HepG2 (cell line): Measurements from ENCODE around the gene RARA. TPM values are rescaled to one million over a fixed set of nuclear protein-coding genes. Genes with fewer than 3 reads are reported as not detected.

Experiments
- ATAC-seq: fragments of 200-7000 bp; cut with Tn5 transposase; 3 replicates; pipeline ENCODE4 v1.9.1; 2020; ENCODE audit warnings: mild to moderate bottlenecking, moderate library complexity
- BruUV-seq: library from RNA; stranded (reverse); fragments of 400-500 nt; replicated peaks from 2 replicates; lab custom pipeline; 2021; lab: Mats Ljungman, UMichigan
- CTCF ChIA-PET: fragments of 300-600 bp; formaldehyde crosslinking; extraction: SDS; loops from one replicate; lab custom pipeline; 2021; ENCODE audit warnings: low total read pairs, inconsistent platforms, low intra/inter-chr PET ratio; lab: Yijun Ruan, JAX
- POLR2A ChIA-PET: fragments of 350-600 bp; sonication (Branson Sonifier 250); formaldehyde crosslinking; loops from one replicate; lab custom pipeline; 2020; ENCODE audit warnings: antibody characterized with exemption, inconsistent platforms; lab: Yijun Ruan, JAX
- DNase-seq: peaks from one replicate; pipeline ENCODE4 v3.0.0-alpha.2; 2015; ENCODE audit warnings: low spot score
- FAIRE-seq: peaks from 3 replicates; lab custom pipeline; 2011; peaks lifted over from hg19 to GRCh38; lab: Jason Lieb, UNC
- H2AFZ ChIP-seq: one replicate; pipeline ENCODE4 v1.6.1; 2011; ENCODE audit warnings: low read length, inconsistent platforms
- H3K27ac ChIP-seq: fragments of 300-600 bp; 3 replicates; pipeline ENCODE4 v1.8.0; 2011; ENCODE audit warnings: mixed run types, mild to moderate bottlenecking, mixed read lengths, low read length, inconsistent platforms; ENCODE audit not compliant: insufficient read depth; ENCODE audit errors: extremely low read length
- H3K27me3 ChIP-seq, 2 experiments: fragments of 200-600 bp in 1 of 2; 2 replicates in 1 of 2; 3 replicates in 1 of 2; pipeline versions ENCODE4 v1.6.0 to v1.8.0; 2011; ENCODE audit warnings: low read length in 2 of 2, mild to moderate bottlenecking in 2 of 2, moderate library complexity in 2 of 2, inconsistent platforms in 1 of 2; ENCODE audit not compliant: insufficient read depth in 2 of 2, control insufficient read depth in 1 of 2
- H3K36me3 ChIP-seq, 2 experiments: fragments of 200-600 bp in 1 of 2; replicated peaks in 1 of 2; 2 replicates in 1 of 2; 3 replicates in 1 of 2; pipeline versions ENCODE4 v1.5.1 to v1.8.0; 2011; ENCODE audit warnings: low read length in 2 of 2, inconsistent platforms in 1 of 2; ENCODE audit not compliant: insufficient read depth in 2 of 2, control insufficient read depth in 1 of 2
- H3K4me1 ChIP-seq: 2 replicates; pipeline ENCODE4 v1.5.1; 2012; ENCODE audit warnings: low read length, inconsistent platforms; ENCODE audit not compliant: insufficient read depth
- H3K4me2 ChIP-seq: 2 replicates; pipeline ENCODE4 v1.6.0; 2011; ENCODE audit warnings: low read depth, low read length, inconsistent platforms
- H3K4me3 ChIP-seq, 3 experiments: fragments of 200-600 bp in 1 of 3; sonication (generic), shearing (Covaris generic) in 1 of 3; replicated peaks in 1 of 3; 2 replicates each; pipeline ENCODE4 v1.5.1; 2011 to 2016; ENCODE audit warnings: low read length in 3 of 3, inconsistent platforms in 2 of 3, low read depth in 2 of 3, mild to moderate bottlenecking in 2 of 3, control low read depth in 1 of 3, mixed read lengths in 1 of 3; ENCODE audit not compliant: insufficient read depth in 1 of 3
- H3K79me2 ChIP-seq: one replicate; pipeline ENCODE4 v1.6.1; 2011; ENCODE audit warnings: low read length, inconsistent platforms; ENCODE audit not compliant: insufficient read depth
- H3K9ac ChIP-seq: 2 replicates; pipeline ENCODE4 v1.6.0; 2011; ENCODE audit warnings: mild to moderate bottlenecking, low read depth, low read length, inconsistent platforms; ENCODE audit not compliant: insufficient read depth
- H3K9me3 ChIP-seq: 2 replicates; pipeline ENCODE4 v1.5.1; 2012; ENCODE audit warnings: mild to moderate bottlenecking, low read length
- H4K20me1 ChIP-seq: 2 replicates; pipeline ENCODE4 v1.6.0; 2011; ENCODE audit warnings: inconsistent platforms, mild to moderate bottlenecking, low read length, moderate library complexity; ENCODE audit not compliant: insufficient read depth
- FOXO1 ChIP-seq: sonication (generic); formaldehyde crosslinking; IDR thresholded peaks from 2 replicates; pipeline ENCODE4 v1.4.0; 2020; ENCODE audit warnings: missing genetic modification reagents
- GABPA ChIP-seq, 2 experiments: IDR thresholded peaks; 2 replicates each; pipeline ENCODE4 v1.6.1; 2011 to 2016; ENCODE audit warnings: low read depth in 2 of 2, low read length in 1 of 2, missing biosample characterization in 1 of 2, missing genetic modification characterization in 1 of 2
- GZF1 ChIP-seq: sonication (generic); formaldehyde crosslinking; IDR thresholded peaks from 2 replicates; pipeline ENCODE4 v1.5.1; 2020; ENCODE audit warnings: mild to moderate bottlenecking, missing genetic modification reagents
- KLF9 ChIP-seq: IDR thresholded peaks from 2 replicates; pipeline ENCODE4 v1.6.1; 2016; ENCODE audit warnings: low read depth
- MTERF4 ChIP-seq: sonication (generic); formaldehyde crosslinking; IDR thresholded peaks from 2 replicates; pipeline ENCODE4 v1.8.0; 2023; ENCODE audit warnings: mild to moderate bottlenecking, missing genetic modification reagents
- THAP7 ChIP-seq: sonication (generic); formaldehyde crosslinking; IDR thresholded peaks from 2 replicates; pipeline ENCODE4 v1.8.1; 2023; ENCODE audit warnings: mild to moderate bottlenecking, missing genetic modification reagents
- ZNF317 ChIP-seq: sonication (generic); formaldehyde crosslinking; IDR thresholded peaks from 2 replicates; pipeline ENCODE4 v1.5.0; 2020; ENCODE audit warnings: mild to moderate bottlenecking, missing genetic modification reagents
- ZNF326 ChIP-seq: sonication (generic); formaldehyde crosslinking; IDR thresholded peaks from 2 replicates; pipeline ENCODE4 v1.4.0; 2020; ENCODE audit warnings: missing genetic modification reagents, borderline replicate concordance
- ZNF670 ChIP-seq: sonication (generic); formaldehyde crosslinking; IDR thresholded peaks from 2 replicates; pipeline ENCODE4 v1.8.0; 2022; ENCODE audit warnings: mild to moderate bottlenecking, missing genetic modification reagents, borderline replicate concordance
- WGBS: methylation state at CpG from one replicate; pipeline ENCODE4 v1.1.6; 2017; ENCODE audit warnings: low lambda C conversion rate; 5-methylcytosine and 5-hydroxymethylcytosine counted together
- in situ Hi-C: cut with HindIII; loops from 2 replicates; pipeline ENCODE4 v1.10.0; 2017; ENCODE audit warnings: low pct_unique_long_range_greater_than_20kb; ENCODE audit not compliant: extremely low pct_ligation_motif_present
- intact Hi-C: fragments of 100-400 bp; cut with micrococcal nuclease; formaldehyde crosslinking; loops from one replicate; pipeline ENCODE4 v1.10.0; 2022; ENCODE audit not compliant: unreplicated experiment
- polyA plus RNA-seq, 8 experiments: library from polyadenylated mRNA; depleted of rRNA in 3 of 8; stranded (reverse) in 7 of 8; unstranded in 1 of 8; fragments of >200 nt; fragmentation: Illumina TruSeq in 4 of 8; extraction: Trizol in 4 of 8; gene quantifications; 2 replicates each; pipeline versions ENCODE4 v1.2.1 to v1.2.3, GENCODE V29; 2011 to 2016; ENCODE audit warnings: low read depth in 4 of 8, missing spikeins in 1 of 8, mixed read lengths in 1 of 8; ENCODE audit not compliant: insufficient read depth in 1 of 8
- total RNA-seq, 5 experiments: library from RNA; depleted of rRNA; stranded (reverse); fragments of >200 nt; fragmentation: Illumina TruSeq; extraction: Trizol; gene quantifications; 2 replicates each; pipeline ENCODE4 v1.2.3, GENCODE V29; 2016; ENCODE audit warnings: low read depth in 1 of 5

The RARA gene
- total and polyA plus RNA-seq, 2 of the 13 experiments (the other 11 are each of a cell fraction or from before 2014, with no cell fraction given): 6.4 to 8.6 TPM

GRCh38 chr17:40310882-40311391 lies 2.0 kb downstream of the RARA start (continued):
- TF ChIP-seq ZNF317 (CRISPR knock-in tag) (no peak), GZF1 (CRISPR knock-in tag) (no peak)

- 87% methylated on average over 2 of the region's 2 CpGs for WGBS
- no peak overlapping the region for H2AFZ ChIP-seq
- ATAC-seq (no peak), DNase-seq (no peak), FAIRE-seq (no peak)
- no peaks in the 10 kb centered on the region; a peak in 1 of 5 replicates for H3K27me3 ChIP-seq
- H4K20me1 ChIP-seq: no peaks in the 10 kb centered on the region
- H3K27ac ChIP-seq: no peak overlapping the region
- ChIA-PET CTCF (no interaction called here), POLR2A (interaction anchor here (0.9 to 1.3 kb wide), 3 partner anchors 31 to 41 kb away, joined by 3 read pairs; no protein-coding TSS in a partner anchor)
- no peaks in the 10 kb centered on the region for H3K9me3 ChIP-seq
- TF ChIP-seq GABPA (IDR thresholded peaks at IDR 0.05; ENCODE audit: low read depth, low read length) (no peak), GABPA (CRISPR knock-in tag; IDR thresholded peaks at IDR 0.05; ENCODE audit: low read depth) (no peak), ZNF326 (CRISPR knock-in tag) (no peak), MTERF4 (CRISPR knock-in tag) (no peak), THAP7 (CRISPR knock-in tag) (no peak), ZNF670 (CRISPR knock-in tag) (no peak), FOXO1 (no peak), KLF9 (CRISPR knock-in tag) (no peak)
- no peaks in the 10 kb centered on the region for H3K36me3 ChIP-seq
- in situ Hi-C loops (no loop called here), intact Hi-C loops (no loop called here)
- H3K9ac ChIP-seq: no peak overlapping the region
- no peak overlapping the region for H3K4me2 ChIP-seq
- no TSS peak for BruUV-seq
- peaks cover 90% of the 10 kb centered on the region for H3K4me1 ChIP-seq
- H3K79me2 ChIP-seq: no peaks in the 10 kb centered on the region
- no peak overlapping the region for H3K4me3 ChIP-seq
Measured at GRCh38 chr17:40311575-40311974, 2.6 kb downstream of the RARA start.
